Measurements from ENCODE around the gene LRRC4. TPM values are rescaled to one million over a fixed set of nuclear protein-coding genes. Genes with fewer than 3 reads are reported as not detected.

Gene LRRC4
- total and polyA plus RNA-seq, 2 donors (not counting 1 experiment from before 2014, with no cell fraction given): 0.20 to 0.33 TPM

GRCh38 chr7:128000048-128000447 lies 31.2 kb downstream of the LRRC4 start:
- H3K9ac ChIP-seq (ENCODE audit: insufficient read depth, low read length): no peak overlapping the region
- H3K4me2 ChIP-seq (ENCODE audit: extremely low read depth, insufficient read depth, low read length): no peak overlapping the region
- H3K36me3 ChIP-seq (ENCODE audit: control insufficient read depth, insufficient read depth, low read length): no peaks in the 10 kb centered on the region
- H3K4me1 ChIP-seq (ENCODE audit: control insufficient read depth, extremely low read depth, insufficient read depth, low read length): peaks cover 10% of the 10 kb centered on the region
- no peaks in the 10 kb centered on the region for H3K9me3 ChIP-seq (ENCODE audit: control insufficient read depth, insufficient read depth, low read depth, low read length)
- H3K4me3 ChIP-seq (replicated peaks in 1 of 4; ENCODE audit: control extremely low read depth in 1 of 4, insufficient read depth in 1 of 4, low read depth in 3 of 4, low read length in 4 of 4): no peak overlapping the region
- no peak overlapping the region for H2AFZ ChIP-seq (ENCODE audit: low read length)
- no peaks in the 10 kb centered on the region for H3K79me2 ChIP-seq (ENCODE audit: control insufficient read depth, insufficient read depth, low read length)
- no peaks in the 10 kb centered on the region for H3K27me3 ChIP-seq (ENCODE audit: control insufficient read depth, insufficient read depth, low read length)
- H4K20me1 ChIP-seq (ENCODE audit: control insufficient read depth, extremely low read depth, insufficient read depth, low read length): no peaks in the 10 kb centered on the region
- TF ChIP-seq CTCF (conservative IDR thresholded peaks at IDR 0.05 in 1 of 2, IDR thresholded peaks at IDR 0.05 in 1 of 2; ENCODE audit: low read depth in 1 of 2, low read length in 2 of 2): no peak
- TF ChIP-seq EZH2 (IDR thresholded peaks at IDR 0.05; ENCODE audit: low read length, missing control alignments): no peak
- no peak overlapping the region for H3K27ac ChIP-seq (ENCODE audit: insufficient read depth, low read length)
- no peak for DNase-seq (ENCODE audit: low read depth in 2 of 2)

GRCh38 chr7:127998671-127999070 lies 32.6 kb downstream of the LRRC4 start:
- Histone ChIP-seq H3K36me3 (ENCODE audit: control insufficient read depth, insufficient read depth, low read length) (no peaks in the 10 kb centered on the region), H3K4me1 (ENCODE audit: control insufficient read depth, extremely low read depth, insufficient read depth, low read length) (peaks cover 12% of the 10 kb centered on the region), H3K27me3 (ENCODE audit: control insufficient read depth, insufficient read depth, low read length) (no peaks in the 10 kb centered on the region), H2AFZ (ENCODE audit: low read length) (no peak overlapping the region), H4K20me1 (ENCODE audit: control insufficient read depth, extremely low read depth, insufficient read depth, low read length) (no peaks in the 10 kb centered on the region), H3K4me2 (ENCODE audit: extremely low read depth, insufficient read depth, low read length) (no peak overlapping the region), H3K9ac (ENCODE audit: insufficient read depth, low read length) (no peak overlapping the region), H3K79me2 (ENCODE audit: control insufficient read depth, insufficient read depth, low read length) (no peaks in the 10 kb centered on the region), H3K4me3 (replicated peaks in 1 of 4; ENCODE audit: control extremely low read depth in 1 of 4, insufficient read depth in 1 of 4, low read depth in 3 of 4, low read length in 4 of 4) (no peak overlapping the region), H3K27ac (ENCODE audit: insufficient read depth, low read length) (no peak overlapping the region), H3K9me3 (ENCODE audit: control insufficient read depth, insufficient read depth, low read depth, low read length) (no peaks in the 10 kb centered on the region)
- no peak for DNase-seq (ENCODE audit: low read depth in 2 of 2)
- no peak for TF ChIP-seq EZH2 (IDR thresholded peaks at IDR 0.05; ENCODE audit: low read length, missing control alignments)

- no peak overlapping the region for H2AFZ ChIP-seq (ENCODE audit: low read length)
- no peak for TF ChIP-seq EZH2 (IDR thresholded peaks at IDR 0.05; ENCODE audit: low read length, missing control alignments)
- no peak for TF ChIP-seq CTCF (conservative IDR thresholded peaks at IDR 0.05 in 1 of 2, IDR thresholded peaks at IDR 0.05 in 1 of 2; ENCODE audit: low read depth in 1 of 2, low read length in 2 of 2)
- no peaks in the 10 kb centered on the region for H3K27me3 ChIP-seq (ENCODE audit: control insufficient read depth, insufficient read depth, low read length)
- no peaks in the 10 kb centered on the region for H3K9me3 ChIP-seq (ENCODE audit: control insufficient read depth, insufficient read depth, low read depth, low read length)
- H3K9ac ChIP-seq (ENCODE audit: insufficient read depth, low read length): no peak overlapping the region
- DNase-seq (ENCODE audit: low read depth in 2 of 2): peak in 1 of 2 donors; percentile 21
- peaks cover 12% of the 10 kb centered on the region for H3K4me1 ChIP-seq (ENCODE audit: control insufficient read depth, extremely low read depth, insufficient read depth, low read length)
- no peak overlapping the region for H3K4me2 ChIP-seq (ENCODE audit: extremely low read depth, insufficient read depth, low read length)
- no peaks in the 10 kb centered on the region for H3K36me3 ChIP-seq (ENCODE audit: control insufficient read depth, insufficient read depth, low read length)
- H4K20me1 ChIP-seq (ENCODE audit: control insufficient read depth, extremely low read depth, insufficient read depth, low read length): no peaks in the 10 kb centered on the region
- no peak overlapping the region for H3K4me3 ChIP-seq (replicated peaks in 1 of 4; ENCODE audit: control extremely low read depth in 1 of 4, insufficient read depth in 1 of 4, low read depth in 3 of 4, low read length in 4 of 4)
- H3K27ac ChIP-seq (ENCODE audit: insufficient read depth, low read length): no peak overlapping the region
- H3K79me2 ChIP-seq (ENCODE audit: control insufficient read depth, insufficient read depth, low read length): no peaks in the 10 kb centered on the region
Observed at GRCh38 chr7:127997226-127997922, 33.9 kb downstream of the LRRC4 start.

Measured in fibroblast of lung (primary cell).